Keratinocyte (primary cell): ENCODE data around the gene CCL19. TPM values are rescaled to one million over a fixed set of nuclear protein-coding genes. Genes with fewer than 3 reads are reported as not detected.

ENCODE experiments used
- DNase-seq: peaks from one replicate; pipeline ENCODE4 v3.0.0-alpha.2; 2011; ENCODE audit warnings: low read depth, missing footprints, low spot score
- FAIRE-seq: peaks from 2 replicates; lab custom pipeline; 2011; peaks lifted over from hg19 to GRCh38; lab: Jason Lieb, UNC
- H2AFZ ChIP-seq: 2 replicates; pipeline ENCODE4 v1.6.0; 2012; ENCODE audit warnings: low read length, control low read depth, inconsistent platforms; ENCODE audit not compliant: control insufficient read depth
- H3K27ac ChIP-seq: 2 replicates; pipeline ENCODE4 v1.5.1; 2011; ENCODE audit warnings: low read length; ENCODE audit not compliant: control insufficient read depth, insufficient read depth
- H3K27me3 ChIP-seq: 3 replicates; pipeline ENCODE4 v1.6.0; 2011; ENCODE audit warnings: low read length; ENCODE audit not compliant: control insufficient read depth, insufficient read depth; ENCODE audit errors: extremely low read depth
- H3K36me3 ChIP-seq, 2 experiments: 2 replicates in 1 of 2; 3 replicates in 1 of 2; pipeline ENCODE4 v1.5.1; 2011; ENCODE audit warnings: low read length in 2 of 2, mild to moderate bottlenecking in 1 of 2; ENCODE audit not compliant: control insufficient read depth in 2 of 2, insufficient read depth in 2 of 2; ENCODE audit errors: extremely low read depth in 1 of 2
- H3K4me1 ChIP-seq: 3 replicates; pipeline ENCODE4 v1.5.1; 2011; ENCODE audit warnings: low read length; ENCODE audit not compliant: control insufficient read depth, insufficient read depth; ENCODE audit errors: extremely low read depth
- H3K4me2 ChIP-seq: 3 replicates; pipeline ENCODE4 v1.6.0; 2011; ENCODE audit warnings: low read depth, low read length; ENCODE audit not compliant: control insufficient read depth, insufficient read depth; ENCODE audit errors: extremely low read depth
- H3K4me3 ChIP-seq, 3 experiments: fragments of 200-600 bp in 1 of 3; sonication (generic) in 1 of 3; 2 replicates in 2 of 3; 3 replicates in 1 of 3; pipeline ENCODE4 v1.5.1; 2011 to 2016; ENCODE audit warnings: low read length in 3 of 3, mild to moderate bottlenecking in 3 of 3, control low read depth in 2 of 3, inconsistent platforms in 1 of 3, low read depth in 1 of 3, mixed read lengths in 1 of 3, mixed run types in 1 of 3, moderate library complexity in 1 of 3; ENCODE audit not compliant: control insufficient read depth in 2 of 3, insufficient read depth in 2 of 3; ENCODE audit errors: extremely low read depth in 1 of 3
- H3K79me2 ChIP-seq: 2 replicates; pipeline ENCODE4 v1.6.0; 2012; ENCODE audit warnings: low read length; ENCODE audit not compliant: control insufficient read depth, insufficient read depth
- H3K9ac ChIP-seq: 3 replicates; pipeline ENCODE4 v1.6.0; 2011; ENCODE audit warnings: low read length; ENCODE audit not compliant: control insufficient read depth, insufficient read depth; ENCODE audit errors: extremely low read depth
- H3K9me1 ChIP-seq: 3 replicates; pipeline ENCODE4 v1.6.0; 2011; ENCODE audit warnings: low read length; ENCODE audit not compliant: control insufficient read depth, insufficient read depth; ENCODE audit errors: extremely low read depth
- H3K9me3 ChIP-seq: 2 replicates; pipeline ENCODE4 v1.5.1; 2012; ENCODE audit warnings: low read depth, low read length; ENCODE audit not compliant: control insufficient read depth
- H4K20me1 ChIP-seq: 3 replicates; pipeline ENCODE4 v1.6.0; 2011; ENCODE audit warnings: low read length; ENCODE audit not compliant: control insufficient read depth, insufficient read depth; ENCODE audit errors: extremely low read depth
- EZH2 ChIP-seq: IDR thresholded peaks from one replicate; pipeline ENCODE4 v1.6.1; 2012; ENCODE audit warnings: inconsistent platforms, mild to moderate bottlenecking, low read length, moderate library complexity
- dilution Hi-C: fragments of 300-500 bp; cut with MboI; formaldehyde crosslinking; loops from one replicate; pipeline ENCODE4 v1.7.0; 2020; ENCODE audit warnings: low sequenced_read_pairs; ENCODE audit not compliant: extremely low pct_ligation_motif_present
- polyA plus RNA-seq, 5 experiments: library from polyadenylated mRNA; depleted of rRNA in 3 of 5; stranded (reverse) in 3 of 5; stranded (forward) in 1 of 5; unstranded in 1 of 5; fragments of >200 nt; gene quantifications; 1 replicate in 1 of 5; 2 replicates in 3 of 5; 3 replicates in 1 of 5; pipeline versions ENCODE4 v1.2.1 to v1.2.3, GENCODE V29; 2011 to 2012; ENCODE audit warnings: missing spikeins in 2 of 5, low read depth in 1 of 5, low replicate concordance in 1 of 5
- TF ChIP-seq, protein P1 (sequence below), 3 experiments: IDR thresholded peaks in 1 of 3; conservative IDR thresholded peaks in 1 of 3; optimal IDR thresholded peaks in 1 of 3; 2 replicates in 2 of 3; 3 replicates in 1 of 3; pipeline versions ENCODE3 to v1.5.1; 2011; ENCODE audit warnings: low read length in 3 of 3, mild to moderate bottlenecking in 3 of 3, moderate library complexity in 2 of 3, control low read depth in 1 of 3, inconsistent platforms in 1 of 3; ENCODE audit not compliant: insufficient read depth in 2 of 3; ENCODE audit errors: extremely low read depth in 1 of 3

Gene CCL19
- polyA plus RNA-seq, 1 donor (not counting 4 experiments of a cell fraction or from before 2014, with no cell fraction given) = not detected

DNA sequence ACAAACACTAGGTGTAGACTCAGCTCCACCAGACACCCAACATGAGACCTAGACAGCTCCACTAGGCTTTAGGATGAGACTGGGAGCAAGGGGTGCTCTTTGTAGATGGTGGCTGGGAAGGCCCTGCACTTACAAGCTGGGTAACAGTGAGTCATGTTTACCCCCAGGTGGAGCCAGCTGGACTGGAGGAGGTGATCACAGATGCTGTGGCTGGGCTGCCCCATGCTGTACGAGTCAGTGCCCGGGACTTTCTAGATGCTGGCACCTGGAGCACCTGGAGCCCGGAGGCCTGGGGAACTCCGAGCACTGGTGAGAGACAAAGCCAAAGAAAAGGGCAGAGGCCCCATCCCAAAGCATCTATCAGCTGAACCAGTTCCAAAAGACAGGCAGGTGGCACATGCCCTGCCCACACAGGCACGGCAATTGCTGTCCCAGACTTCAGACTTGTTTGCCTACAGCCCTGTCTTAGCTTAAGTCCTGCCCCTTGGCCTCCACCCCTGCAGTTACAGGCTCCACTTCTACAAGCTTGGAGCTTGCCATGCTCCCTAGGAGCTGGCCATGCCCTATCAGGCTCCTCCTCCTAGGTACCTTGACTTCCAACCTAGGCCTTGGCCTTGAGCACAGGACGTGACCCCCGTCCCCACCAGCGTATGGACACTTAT, 31.4 kb downstream of the CCL19 start:
- H4K20me1 ChIP-seq = no peaks in the 10 kb centered on the region
- no peak overlapping the region for H3K4me2 ChIP-seq
- H3K27ac ChIP-seq = no peak overlapping the region
- no peak overlapping the region for H3K4me3 ChIP-seq
- peaks cover 51% of the 10 kb centered on the region for H3K4me1 ChIP-seq
- no peak overlapping the region for H3K9ac ChIP-seq
- peaks cover 5% of the 10 kb centered on the region for H3K27me3 ChIP-seq
- no peaks in the 10 kb centered on the region for H3K36me3 ChIP-seq
- FAIRE-seq = peak; percentile 84
- no peaks in the 10 kb centered on the region for H3K9me1 ChIP-seq
- TF ChIP-seq, protein P1, sequence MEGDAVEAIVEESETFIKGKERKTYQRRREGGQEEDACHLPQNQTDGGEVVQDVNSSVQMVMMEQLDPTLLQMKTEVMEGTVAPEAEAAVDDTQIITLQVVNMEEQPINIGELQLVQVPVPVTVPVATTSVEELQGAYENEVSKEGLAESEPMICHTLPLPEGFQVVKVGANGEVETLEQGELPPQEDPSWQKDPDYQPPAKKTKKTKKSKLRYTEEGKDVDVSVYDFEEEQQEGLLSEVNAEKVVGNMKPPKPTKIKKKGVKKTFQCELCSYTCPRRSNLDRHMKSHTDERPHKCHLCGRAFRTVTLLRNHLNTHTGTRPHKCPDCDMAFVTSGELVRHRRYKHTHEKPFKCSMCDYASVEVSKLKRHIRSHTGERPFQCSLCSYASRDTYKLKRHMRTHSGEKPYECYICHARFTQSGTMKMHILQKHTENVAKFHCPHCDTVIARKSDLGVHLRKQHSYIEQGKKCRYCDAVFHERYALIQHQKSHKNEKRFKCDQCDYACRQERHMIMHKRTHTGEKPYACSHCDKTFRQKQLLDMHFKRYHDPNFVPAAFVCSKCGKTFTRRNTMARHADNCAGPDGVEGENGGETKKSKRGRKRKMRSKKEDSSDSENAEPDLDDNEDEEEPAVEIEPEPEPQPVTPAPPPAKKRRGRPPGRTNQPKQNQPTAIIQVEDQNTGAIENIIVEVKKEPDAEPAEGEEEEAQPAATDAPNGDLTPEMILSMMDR (optimal IDR thresholded peaks at IDR 0.05 in 1 of 3, IDR thresholded peaks at IDR 0.05 in 1 of 3, conservative IDR thresholded peaks at IDR 0.05 in 1 of 3; ENCODE audit: extremely low read depth in 1 of 3, insufficient read depth in 2 of 3, low read length in 3 of 3) = no peak
- no peak for TF ChIP-seq EZH2
- no peaks in the 10 kb centered on the region for H3K79me2 ChIP-seq
- H2AFZ ChIP-seq = no peak overlapping the region
- no peaks in the 10 kb centered on the region for H3K9me3 ChIP-seq
- DNase-seq = peak; percentile 82
- dilution Hi-C loops = no loop called here

DNA sequence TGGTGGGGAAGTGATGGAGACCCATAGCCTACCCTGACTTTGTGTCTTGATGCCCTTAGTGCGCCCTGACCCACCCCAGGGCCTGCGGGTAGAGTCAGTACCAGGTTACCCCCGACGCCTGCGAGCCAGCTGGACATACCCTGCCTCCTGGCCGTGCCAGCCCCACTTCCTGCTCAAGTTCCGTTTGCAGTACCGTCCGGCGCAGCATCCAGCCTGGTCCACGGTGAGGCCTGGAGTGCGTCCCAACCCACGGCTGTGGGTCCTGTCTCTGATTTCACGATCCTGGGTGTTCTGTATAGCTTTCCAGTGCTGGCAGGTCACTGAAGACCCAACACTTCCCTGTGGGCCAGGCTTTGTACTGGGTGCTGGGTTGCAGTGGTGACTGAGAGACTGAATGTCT, 32.6 kb downstream of the CCL19 start:
- no peaks in the 10 kb centered on the region for H3K36me3 ChIP-seq
- H3K79me2 ChIP-seq = no peaks in the 10 kb centered on the region
- H3K9me3 ChIP-seq = no peaks in the 10 kb centered on the region
- H3K27ac ChIP-seq = no peak overlapping the region
- dilution Hi-C loops = no loop called here
- peaks cover 5% of the 10 kb centered on the region for H3K27me3 ChIP-seq
- no peak overlapping the region for H3K4me3 ChIP-seq
- H3K4me1 ChIP-seq = peaks cover 38% of the 10 kb centered on the region
- H2AFZ ChIP-seq = no peak overlapping the region
- DNase-seq (no peak), FAIRE-seq (no peak)
- no peaks in the 10 kb centered on the region for H3K9me1 ChIP-seq
- H3K4me2 ChIP-seq = no peak overlapping the region
- H4K20me1 ChIP-seq = no peaks in the 10 kb centered on the region
- no peak for TF ChIP-seq EZH2
- H3K9ac ChIP-seq = no peak overlapping the region

- Histone ChIP-seq H3K27ac (no peak overlapping the region), H2AFZ (no peak overlapping the region), H3K9me1 (no peaks in the 10 kb centered on the region), H3K9me3 (no peaks in the 10 kb centered on the region), H4K20me1 (no peaks in the 10 kb centered on the region), H3K9ac (no peak overlapping the region), H3K36me3 (no peaks in the 10 kb centered on the region), H3K79me2 (no peaks in the 10 kb centered on the region), H3K4me1 (peaks cover 35% of the 10 kb centered on the region), H3K4me3 (no peak overlapping the region), H3K27me3 (peaks cover 5% of the 10 kb centered on the region), H3K4me2 (no peak overlapping the region)
- dilution Hi-C loops = no loop called here
- DNase-seq = no peak
- TF ChIP-seq, protein P1 (optimal IDR thresholded peaks at IDR 0.05 in 1 of 3, IDR thresholded peaks at IDR 0.05 in 1 of 3, conservative IDR thresholded peaks at IDR 0.05 in 1 of 3; ENCODE audit: extremely low read depth in 1 of 3, insufficient read depth in 2 of 3, low read length in 3 of 3) = no peak
- TF ChIP-seq EZH2 = no peak
- no peak for FAIRE-seq
Observed at GRCh38 chr9:34656992-34657391, 34.1 kb downstream of the CCL19 start.
